GM18498 (cell line): ENCODE results near the gene TMPRSS11A.

Source experiments
- ATAC-seq: cut with Tn5 transposase; IDR thresholded peaks from one replicate; pipeline ENCODE4 v1.9.1; 2021; ENCODE audit warnings: mild to moderate bottlenecking, moderate library complexity; ENCODE audit not compliant: unreplicated experiment

TMPRSS11A gene

DNA sequence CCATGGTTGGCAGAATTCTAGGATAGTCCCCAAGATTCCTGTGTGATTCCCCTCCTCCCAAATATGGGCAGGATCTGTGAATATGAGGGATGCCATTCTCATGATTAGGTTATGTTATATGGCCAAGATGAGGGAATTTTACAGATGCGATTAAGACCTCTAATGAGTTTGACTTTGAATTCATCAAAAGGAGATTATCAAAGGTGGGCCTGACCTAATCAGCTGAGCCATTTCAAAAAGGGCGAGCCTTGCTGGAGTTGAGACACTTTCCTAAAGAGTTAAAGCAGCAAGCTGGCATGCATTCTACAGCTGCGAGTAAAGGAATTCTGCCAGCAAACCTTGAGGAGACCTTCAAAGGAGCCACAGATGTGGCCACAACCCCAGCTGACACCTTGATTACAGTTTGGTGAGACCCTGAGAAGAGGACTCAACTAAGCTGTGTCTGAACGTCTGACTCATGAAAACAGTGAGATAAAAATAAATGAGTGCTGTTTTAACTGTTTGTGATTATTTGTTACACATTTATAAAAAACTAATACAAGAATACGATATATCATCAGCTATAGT, 47.8 kb downstream of the TMPRSS11A start:
- no peak for ATAC-seq

DNA sequence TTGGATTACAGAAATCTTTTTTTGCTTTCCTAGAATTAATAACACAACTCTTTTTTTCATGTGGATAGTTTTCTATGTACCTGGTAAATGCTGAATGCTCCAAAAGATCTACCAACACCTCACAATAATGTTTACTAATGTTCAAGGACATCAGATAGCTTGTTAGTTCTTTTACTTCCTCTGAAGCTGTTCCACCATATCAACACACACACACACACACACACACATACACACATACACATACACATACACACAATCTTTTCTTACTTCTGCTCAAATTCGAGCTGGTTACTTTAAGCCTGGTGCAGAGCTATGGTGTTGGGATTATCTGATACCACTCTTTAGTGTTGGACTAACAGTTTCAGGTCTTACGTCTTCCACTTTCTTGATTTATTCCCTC, 51.2 kb downstream of the TMPRSS11A start:
- ATAC-seq = no peak

DNA sequence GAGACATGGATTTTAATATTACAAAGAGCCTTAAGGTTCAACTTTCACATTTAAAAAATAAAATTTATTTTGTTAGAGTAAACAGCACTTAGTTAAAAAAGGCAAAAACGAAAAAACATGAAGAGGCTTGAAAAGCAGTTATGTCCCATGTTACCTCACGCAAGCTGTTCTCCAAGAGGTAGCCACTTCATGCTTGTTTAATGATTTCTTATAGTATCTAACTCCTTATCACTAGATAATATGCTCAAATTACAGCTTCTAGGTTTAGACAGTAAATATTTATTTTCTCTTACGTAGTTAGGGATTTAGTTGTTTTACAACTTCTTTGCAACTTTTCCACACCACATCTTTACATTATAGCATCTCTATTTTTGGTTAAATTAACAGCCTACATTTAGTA, 51.7 kb downstream of the TMPRSS11A start:
- no peak for ATAC-seq

DNA sequence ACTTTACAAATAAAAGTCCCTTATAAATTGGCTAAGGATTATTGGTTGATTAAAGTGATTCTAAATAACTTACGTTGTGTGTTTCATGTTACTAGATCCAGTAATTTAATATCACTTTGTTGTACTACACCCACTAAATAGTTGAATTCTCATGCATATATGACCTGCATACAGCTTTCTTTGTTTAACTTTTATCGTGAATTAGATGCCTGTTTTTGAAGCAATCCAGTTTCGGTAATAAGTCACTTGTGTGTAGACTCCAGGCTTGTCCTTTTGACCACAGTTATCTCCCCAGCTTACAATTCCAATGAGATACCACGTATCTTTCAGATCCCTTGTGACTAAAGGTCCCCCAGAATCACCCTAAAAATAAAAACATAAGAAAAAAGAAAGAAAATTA, 52.2 kb downstream of the TMPRSS11A start:
- ATAC-seq = no peak

DNA sequence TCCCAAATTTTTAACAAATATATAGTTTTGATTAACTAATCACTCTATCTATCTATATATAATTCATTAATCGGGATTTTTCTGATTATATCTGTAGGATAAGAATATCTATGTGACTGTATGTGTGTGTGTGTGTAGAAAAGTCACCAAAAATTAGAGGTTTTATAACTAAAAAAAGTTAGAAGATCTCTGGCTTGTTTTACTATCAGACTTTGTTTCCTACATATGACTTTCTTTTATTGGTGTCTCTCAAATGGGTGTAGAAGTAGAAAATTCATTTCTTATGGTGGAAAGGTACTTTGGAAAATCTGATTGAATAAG, 52.7 kb downstream of the TMPRSS11A start:
- ATAC-seq = no peak

DNA sequence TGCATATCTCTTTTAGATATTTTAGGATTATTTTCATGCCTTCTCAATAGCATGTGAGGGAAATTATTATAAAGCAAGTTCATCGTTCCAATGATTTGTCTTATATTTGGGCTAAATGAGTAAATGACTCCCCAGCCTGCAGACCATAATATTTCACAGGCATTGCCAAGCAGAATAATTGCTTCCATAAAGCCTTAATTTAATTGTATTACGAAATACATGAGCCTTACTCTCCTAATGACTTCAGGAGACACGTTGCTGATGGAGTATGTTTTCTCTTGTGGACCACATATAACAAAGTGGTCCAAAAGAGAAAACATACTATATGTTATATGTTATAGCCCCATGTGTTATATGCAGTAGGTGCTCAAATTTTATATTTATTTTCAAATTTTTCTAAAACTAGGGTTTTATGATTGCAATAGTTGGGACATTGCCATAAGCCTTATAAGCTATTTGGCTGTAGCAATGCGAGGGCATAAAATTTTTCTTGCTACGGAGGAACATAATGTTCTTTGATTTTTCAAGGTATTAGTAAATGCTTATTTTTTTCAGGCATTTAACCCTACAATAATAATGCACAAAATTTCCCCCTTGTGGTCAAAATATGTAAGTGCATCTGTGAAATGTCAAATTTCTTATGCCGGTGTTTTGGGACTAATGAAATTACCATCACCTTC, 53.2 kb downstream of the TMPRSS11A start:
- ATAC-seq = no peak

DNA sequence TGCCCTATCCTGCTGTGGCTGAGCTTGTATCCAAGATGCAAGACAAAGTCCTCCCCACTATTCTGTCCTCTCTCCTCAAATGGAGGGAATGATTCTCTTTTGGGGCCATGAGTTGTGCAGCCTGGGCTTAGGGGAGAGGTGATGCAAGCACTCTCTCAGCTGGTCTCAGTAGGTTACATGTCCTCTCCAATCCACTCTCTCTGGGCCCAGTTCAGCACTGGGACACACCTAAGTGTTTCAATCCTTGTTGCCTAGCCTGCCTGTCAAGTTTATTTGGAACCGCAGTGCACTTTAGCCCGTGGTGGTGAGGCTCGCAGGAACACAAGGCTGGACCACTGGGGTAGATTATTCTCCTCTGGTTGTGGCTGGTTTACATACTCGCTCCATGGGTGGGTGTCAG, 55.6 kb downstream of the TMPRSS11A start:
- ATAC-seq = no peak

DNA sequence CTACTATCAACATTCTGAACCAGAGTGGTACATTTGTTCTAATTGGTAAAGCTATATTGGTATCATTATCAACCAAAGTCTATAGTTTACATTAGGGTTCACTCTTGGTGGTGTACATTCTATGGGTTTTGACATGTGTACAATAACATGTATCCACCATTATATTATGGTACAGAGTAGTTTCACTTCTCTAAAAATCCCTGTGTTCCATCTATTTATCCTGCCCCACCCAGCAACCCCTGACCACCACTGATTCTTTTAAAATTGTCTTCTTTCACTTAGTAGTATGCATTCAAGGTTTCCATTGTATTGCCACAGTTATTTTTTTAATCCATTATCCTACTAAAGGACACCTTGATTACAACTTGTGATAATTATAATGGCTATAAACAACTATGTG, 64.2 kb downstream of the TMPRSS11A start:
- ATAC-seq = no peak

DNA sequence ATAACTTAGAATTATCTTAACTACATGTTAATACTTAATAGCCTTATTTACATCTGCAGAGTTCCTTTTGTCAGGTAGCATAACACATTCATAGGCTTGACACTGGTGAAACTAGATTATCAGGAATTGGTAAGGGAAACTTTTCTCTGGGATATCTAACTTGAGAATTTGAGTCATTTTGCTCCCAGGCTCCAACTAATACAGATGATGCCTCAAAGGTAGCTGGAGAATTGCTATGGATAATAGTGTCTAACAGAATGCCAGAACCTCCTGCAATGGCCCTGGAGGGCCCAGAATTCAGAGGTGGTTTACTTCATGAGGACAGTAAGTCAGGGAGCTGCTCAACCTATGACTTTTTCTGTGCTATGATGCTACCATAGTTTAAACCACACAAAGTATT, 65.6 kb downstream of the TMPRSS11A start:
- ATAC-seq = no peak

DNA sequence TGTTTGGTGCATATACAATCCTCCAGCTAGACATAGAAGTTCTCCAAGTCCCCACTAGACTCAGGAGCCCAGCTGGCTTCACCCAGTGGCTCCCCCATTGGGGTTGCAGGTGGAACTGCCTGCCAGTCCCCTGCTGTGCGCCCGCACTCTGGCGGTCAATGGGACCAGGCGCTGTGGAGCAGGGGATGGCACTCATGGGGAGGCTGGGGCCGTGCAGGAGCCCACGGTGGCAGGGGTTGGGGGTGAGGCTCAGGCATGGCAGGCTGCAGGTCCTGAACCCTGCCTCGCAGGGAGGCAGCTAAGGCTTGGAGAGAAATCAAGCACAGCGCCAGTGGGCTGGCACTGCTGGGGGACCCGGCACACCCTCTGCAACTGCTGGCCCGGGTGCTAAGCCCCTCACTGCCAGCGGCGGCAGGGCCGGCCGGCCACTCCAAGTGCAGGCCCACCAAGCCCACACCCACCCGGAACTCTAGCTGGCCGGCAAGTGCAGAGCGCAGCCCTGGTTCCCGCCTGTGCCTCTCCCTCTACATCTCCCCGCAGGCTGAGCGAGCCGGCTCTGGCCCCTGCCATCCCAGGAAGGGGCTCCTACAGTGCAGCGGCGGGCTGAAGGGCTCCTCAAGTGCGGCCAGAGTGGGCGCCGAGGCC, 66.8 kb downstream of the TMPRSS11A start:
- no peak for ATAC-seq

DNA sequence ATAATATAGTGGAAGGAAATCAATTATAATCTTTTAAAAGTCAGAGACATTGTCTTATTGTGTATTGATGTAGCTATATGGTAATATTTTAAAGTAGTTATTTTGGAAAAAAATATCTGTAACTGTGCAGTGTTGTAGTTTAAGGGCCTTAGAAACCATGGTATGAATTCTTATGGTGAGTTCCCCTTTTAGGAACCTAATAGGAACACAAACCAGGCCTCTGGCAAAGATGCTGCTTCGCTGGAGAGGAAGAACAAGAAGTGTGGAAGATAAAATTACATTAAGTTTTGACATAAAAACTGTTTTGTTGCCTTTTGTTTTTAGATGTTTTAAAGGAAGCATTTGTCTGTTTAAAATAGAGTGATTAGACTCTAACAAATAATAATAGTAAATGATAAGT, 68.6 kb downstream of the TMPRSS11A start:
- no peak for ATAC-seq

DNA sequence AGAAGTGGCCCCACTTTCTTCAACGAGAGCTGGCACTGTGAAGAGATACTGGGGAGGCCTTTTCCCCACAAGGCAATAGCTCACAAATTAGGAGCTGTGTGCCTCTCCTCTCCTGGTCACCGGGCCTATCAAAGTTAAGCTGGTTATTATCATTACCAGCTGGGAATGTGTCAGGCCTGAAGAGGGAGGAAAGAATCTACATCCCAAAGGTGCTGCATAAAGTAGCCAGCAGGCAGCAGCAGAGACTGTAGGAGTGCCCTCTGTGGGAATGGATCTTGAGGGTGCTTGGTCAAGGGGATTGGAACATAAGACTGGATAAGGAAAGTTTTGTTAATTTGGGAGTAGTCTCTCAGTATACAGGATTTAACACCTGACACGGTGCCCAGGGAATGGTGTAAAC, 70.4 kb downstream of the TMPRSS11A start:
- no peak for ATAC-seq

DNA sequence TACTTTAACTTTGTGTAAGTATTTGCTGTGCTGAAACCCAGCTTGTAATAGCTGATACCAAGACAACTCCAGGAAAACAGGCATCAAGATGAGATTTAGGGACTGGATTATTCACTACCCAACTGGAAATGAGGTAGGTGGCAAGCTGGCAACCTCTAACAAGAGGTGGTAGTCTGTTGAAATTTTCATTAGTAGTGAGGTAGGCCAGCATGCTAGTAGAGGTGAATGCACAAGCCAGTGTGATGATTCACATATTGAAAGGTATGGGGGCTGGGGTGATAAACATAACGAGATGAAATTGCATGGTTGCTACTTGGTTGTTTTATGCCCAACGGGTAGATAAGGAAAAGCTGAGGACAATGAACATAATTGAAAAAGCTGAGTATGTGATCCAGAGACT, 71.0 kb downstream of the TMPRSS11A start:
- ATAC-seq = no peak

DNA sequence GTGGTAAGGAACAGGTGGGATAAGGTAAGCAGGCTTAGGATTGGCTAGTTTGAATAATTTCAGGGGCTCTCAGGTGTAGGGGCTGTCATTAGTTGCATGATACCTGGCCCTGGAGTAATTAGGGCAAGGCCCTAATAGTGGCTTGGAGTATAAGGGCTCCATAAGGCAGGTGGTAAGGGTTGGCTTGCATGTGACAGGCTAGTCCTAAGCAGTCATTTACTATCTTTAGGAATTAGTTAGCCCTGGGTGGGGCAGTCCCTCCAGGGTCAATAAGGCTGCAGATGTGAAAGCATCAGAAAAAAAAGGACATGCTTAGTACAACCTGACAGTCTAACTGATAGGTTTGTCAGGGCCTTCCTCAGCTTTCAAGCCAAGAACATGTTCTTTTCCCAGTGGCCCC, 71.6 kb downstream of the TMPRSS11A start:
- no peak for ATAC-seq

DNA sequence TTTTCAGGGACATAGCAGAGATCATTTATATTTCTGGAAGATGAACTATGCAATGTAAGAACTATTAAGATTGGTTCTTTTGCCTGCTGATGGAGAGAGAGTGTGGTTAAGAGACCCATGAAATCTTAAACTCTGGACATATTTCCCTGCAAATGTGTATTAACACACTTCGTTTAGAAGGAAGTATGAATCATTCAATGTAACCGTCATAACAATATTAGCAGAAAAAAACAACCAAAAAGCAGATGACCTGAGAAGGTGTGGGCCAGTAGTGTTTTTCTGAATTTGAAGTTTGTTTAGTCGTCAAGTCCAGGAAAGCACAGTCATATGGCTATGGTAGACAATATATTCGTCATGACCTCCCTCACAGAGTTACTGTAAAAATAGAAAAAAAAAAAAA, 77.0 kb downstream of the TMPRSS11A start:
- ATAC-seq = no peak

DNA sequence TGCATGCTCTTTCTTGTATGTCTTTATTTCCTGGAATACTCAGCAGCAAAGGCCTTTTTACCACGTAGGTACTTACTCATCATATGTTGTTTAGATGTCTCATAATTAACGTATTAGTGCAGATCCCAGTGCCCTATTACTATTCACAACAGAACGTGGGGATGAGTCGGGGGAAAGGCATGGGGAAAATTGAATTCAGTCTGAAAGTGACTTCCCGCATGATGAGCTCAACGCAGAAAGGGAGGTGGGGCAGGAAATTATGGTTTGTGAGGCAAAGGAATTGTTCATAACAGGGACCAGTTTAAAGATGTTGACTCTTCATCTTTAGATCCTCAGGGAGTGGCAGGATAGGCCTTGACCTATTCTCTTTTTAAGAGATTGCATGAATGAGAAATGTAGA, 77.5 kb downstream of the TMPRSS11A start:
- no peak for ATAC-seq

DNA sequence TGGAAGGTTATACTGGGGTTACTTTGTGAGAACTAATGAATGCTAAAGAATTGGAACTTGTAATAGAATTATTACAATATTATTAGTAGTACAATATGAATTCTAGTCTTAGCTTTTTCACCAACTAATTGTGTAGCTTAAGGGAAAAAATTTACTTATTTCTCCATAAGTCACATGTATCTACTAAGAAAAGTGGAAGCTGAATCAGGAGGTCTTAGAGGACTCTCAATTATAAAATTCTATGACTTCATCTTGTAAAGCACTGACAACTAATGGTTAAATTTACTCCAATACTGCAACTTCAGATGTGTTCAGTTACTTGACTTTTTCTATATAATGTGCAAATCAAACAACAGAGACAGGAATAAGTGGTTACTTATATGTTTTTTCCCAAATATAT, 78.6 kb downstream of the TMPRSS11A start:
- no peak for ATAC-seq

DNA sequence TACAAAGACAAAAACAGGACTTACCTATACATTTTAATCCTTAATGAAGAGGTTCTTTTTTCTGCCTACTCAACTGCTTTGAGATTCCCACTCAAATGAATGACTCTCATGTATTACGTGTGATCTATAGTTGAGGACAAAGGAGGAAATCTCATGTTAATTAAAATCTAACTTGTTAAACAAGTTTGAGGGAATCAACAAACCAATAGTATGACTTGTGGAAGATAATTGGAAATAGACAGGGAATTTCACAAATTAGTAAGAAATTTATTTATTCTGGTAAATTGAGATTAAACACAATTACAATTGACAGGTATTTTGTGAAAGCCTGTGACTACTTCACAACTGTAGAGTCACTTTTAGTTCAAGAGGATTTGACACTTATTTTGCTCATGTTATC, 79.4 kb downstream of the TMPRSS11A start, which contains the start of gene TMPRSS11D:
TMPRSS11D (minus strand) TSS at position 101 of the 400 bp plus-strand sequence; CDS start at position 32, 69 bp downstream.
- no peak for ATAC-seq

DNA sequence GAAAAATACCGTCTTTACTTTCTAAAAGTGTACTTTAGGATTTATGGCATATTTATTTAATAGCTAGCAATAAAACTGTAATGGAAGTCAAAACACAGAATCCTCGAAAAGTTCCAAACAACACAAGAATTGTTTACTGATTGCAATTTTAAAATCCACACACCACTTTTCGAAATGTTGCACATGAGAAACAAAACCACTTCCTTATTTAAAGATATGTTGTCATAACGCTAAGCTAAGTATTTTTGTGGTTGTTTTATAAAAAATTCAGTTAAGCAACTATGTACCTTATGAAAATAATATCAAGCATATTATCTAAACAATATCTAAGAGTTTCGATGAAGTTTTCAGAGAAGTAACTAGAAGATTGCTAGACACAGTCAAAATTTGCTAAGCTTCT, 79.8 kb downstream of the TMPRSS11A start:
- no peak for ATAC-seq

DNA sequence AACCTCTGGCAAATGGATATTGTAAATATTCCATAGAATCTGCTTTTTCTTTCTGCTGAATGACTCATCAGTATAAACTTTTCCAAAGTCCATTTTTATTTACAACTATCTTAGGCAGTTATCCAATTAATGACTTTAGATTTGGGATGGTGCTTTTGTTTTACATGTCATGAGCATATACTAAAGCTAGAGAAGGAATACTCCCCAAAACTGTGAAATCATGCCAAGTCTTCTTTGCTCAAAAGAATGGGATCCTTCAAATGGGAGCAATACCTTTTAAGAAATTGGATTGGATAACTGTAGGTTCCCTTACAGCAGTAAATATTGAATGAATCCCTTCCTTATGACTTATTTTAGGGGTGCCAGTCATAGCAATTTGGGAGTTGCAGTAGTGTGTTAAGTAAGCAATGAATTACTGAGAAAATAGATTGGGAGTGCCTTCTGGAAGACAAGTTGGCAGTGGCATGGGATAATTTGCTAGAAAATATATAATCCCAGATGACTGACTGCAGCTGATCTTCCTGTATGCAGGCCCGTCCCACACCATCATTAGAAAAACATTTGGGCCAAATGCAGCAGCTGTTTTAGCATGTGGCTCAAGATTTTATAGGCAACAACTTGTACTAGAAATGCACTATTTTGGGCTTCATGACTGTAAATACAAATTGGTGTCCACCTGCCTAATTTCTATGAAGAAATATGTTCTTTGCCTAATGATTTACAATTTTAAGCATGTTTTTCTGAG, 82.3 kb downstream of the TMPRSS11A start:
- no peak for ATAC-seq

DNA sequence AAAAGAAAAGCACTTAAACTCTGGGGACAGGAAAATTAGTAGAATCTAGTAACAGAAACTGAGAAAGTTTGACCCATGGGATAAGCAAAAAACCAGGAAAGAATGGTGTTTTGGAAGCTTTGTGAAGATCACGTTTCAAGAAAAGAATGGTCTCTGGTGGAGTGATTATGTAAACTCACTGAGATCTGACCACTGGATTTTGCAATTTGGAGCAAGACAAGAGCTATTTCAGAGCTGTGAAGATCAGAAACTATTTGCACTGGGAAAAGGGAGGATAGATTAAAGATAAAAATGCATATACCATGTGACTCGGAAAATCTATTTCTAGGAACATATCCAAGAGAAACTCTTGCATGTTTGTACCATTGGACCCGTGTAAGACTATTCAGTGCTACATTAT, 83.8 kb downstream of the TMPRSS11A start:
- ATAC-seq = no peak

DNA sequence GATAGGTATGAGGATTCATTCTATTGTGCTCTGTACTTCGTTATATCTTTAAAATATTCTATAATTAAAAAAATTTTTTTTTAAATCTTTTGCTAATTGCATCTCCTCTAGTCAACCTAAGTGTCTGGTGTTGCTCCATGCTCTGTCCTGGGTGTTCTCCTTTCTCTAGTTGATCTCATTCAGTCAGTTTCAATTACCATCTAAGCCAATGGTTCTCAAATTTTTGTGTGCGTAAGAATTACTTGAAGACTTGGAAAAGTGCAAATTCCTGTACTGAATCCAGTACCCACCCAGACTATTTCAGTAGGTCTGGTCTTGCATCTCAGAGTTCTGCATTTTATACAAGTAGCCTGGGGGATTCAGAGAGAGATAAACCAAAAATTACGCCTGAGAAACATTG, 86.2 kb downstream of the TMPRSS11A start:
- no peak for ATAC-seq
